ENCODE results near the gene CDH12. TPM values are rescaled to one million over a fixed set of nuclear protein-coding genes. Genes with fewer than 3 reads are reported as not detected.
"Not testable (repeated sequence)": the region's sequence is repeated elsewhere in the genome, so short reads cannot be mapped to it uniquely, and the experiment has no call there.

CDH12 gene
- total RNA-seq (3.5 TPM), polyA plus RNA-seq (0.05 TPM)

DNA sequence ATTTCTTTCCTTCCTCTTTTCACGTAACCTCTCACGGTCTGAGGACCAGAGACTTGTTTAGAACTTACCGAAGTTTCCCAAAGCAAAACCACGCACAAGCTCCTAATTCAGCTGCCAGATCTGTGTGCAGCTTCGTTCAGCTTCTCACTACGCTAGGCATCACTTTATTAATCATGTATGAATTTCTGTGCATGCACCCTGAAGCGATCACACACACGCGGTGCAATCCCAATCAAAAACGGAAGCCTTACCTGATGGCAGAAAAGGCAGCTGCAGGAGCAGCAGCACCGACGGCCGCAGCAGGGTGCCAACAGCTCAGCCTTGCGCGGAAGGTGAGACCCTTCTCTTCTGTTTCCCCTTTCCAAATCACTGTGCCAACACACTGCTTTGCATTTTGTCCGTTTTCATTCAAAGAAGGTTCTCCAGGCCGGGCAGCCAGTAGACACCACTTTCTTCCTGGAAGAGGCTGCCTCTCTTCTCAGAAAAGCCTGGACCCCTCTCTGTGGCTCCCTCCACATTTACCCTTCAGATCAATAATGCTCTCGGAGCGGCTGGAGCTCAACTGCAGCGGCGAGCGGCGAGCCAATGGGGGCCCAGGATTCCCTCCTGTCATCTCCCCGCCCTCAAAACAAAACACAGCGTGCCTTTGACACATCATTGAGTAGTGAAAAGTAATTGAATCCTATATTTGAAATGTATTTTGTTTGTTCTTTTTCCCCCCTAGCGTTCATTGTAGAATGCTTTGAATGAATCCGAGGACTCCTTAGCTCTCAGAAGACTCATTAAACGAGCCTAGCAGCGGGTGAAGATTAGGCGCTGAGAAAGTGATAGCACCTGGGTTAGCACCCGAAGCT lies at the start of gene CDH12:
Gene CDH12, minus strand, starts transcription at position 538 of the 854 bp plus-strand sequence.
- DNase-seq (ENCODE audit: extremely low spot score): no peak
- Histone ChIP-seq H3K4me3 (ENCODE audit: low read depth, low read length) (peak within 1 kb of the TSS; percentile 36), H3K4me1 (ENCODE audit: insufficient read depth) (no peaks in the 10 kb centered on the region), H3K36me3 (ENCODE audit: insufficient read depth) (no peaks in the 10 kb centered on the region), H3K27ac (ENCODE audit: low read depth) (no peak within 1 kb of the TSS)
- whole genome bisulfite sequencing: 4% methylated on average over 31 of the region's 31 CpGs

DNA sequence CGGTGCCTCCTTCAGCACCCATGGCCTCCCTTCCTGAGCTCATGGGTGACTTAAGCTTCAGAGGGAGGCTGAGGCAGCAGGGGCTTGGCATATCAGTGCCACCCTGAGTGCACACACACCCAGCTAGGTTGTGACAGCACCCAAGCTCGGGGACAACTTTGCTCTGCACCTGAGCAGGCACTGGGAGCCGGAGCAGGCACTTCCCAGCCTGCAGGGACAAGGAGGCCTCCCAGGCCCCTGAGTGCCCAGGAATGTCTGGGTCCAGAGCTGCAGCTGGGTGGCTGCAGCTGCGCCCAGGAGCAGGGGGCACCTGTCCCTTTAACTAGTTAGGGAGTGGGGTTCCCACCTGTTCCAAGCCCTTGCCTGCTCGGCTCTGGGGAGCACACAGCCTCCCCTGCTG lies 48.7 kb upstream of the CDH12 start:
- no peak for DNase-seq (ENCODE audit: extremely low spot score)
- no peak overlapping the region for H3K4me3 ChIP-seq (ENCODE audit: low read depth, low read length)
- H3K4me1 ChIP-seq (ENCODE audit: insufficient read depth): no peaks in the 10 kb centered on the region
- WGBS: 88% methylated on average over 5 of the region's 5 CpGs
- H3K27ac ChIP-seq (ENCODE audit: low read depth): no peak overlapping the region
- H3K36me3 ChIP-seq (ENCODE audit: insufficient read depth): no peaks in the 10 kb centered on the region

DNA sequence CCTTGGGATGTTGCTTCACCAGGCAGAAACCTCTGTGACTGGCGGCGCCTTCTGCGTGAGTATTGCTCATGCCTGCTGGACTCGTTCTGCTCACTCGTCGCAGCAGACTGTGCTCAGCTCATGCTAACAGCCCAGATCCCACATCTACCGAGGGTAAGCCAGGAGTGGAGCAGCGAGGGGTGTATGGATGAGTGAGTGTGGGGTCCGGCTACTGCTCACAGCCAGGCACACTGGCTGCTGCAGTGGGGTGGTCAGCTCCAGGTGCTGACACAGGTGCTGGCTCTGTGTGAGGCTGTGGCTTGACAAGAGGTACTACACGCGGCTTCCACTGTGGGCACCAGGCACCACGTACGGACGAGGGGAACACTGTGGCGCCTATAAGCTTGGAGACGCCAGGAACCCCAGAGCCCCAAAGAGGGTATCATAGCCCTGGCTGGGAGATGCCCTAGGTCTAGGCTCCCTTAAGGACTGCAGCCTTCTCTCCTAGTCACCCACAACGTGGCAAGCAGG lies 47.7 kb upstream of the CDH12 start:
- Histone ChIP-seq H3K4me1 (ENCODE audit: insufficient read depth) (no peaks in the 10 kb centered on the region), H3K27ac (ENCODE audit: low read depth) (no peak overlapping the region), H3K4me3 (ENCODE audit: low read depth, low read length) (no peak overlapping the region), H3K36me3 (ENCODE audit: insufficient read depth) (no peaks in the 10 kb centered on the region)
- DNase-seq (ENCODE audit: extremely low spot score): no peak
- WGBS: 95% methylated on average over 17 of the region's 17 CpGs

DNA sequence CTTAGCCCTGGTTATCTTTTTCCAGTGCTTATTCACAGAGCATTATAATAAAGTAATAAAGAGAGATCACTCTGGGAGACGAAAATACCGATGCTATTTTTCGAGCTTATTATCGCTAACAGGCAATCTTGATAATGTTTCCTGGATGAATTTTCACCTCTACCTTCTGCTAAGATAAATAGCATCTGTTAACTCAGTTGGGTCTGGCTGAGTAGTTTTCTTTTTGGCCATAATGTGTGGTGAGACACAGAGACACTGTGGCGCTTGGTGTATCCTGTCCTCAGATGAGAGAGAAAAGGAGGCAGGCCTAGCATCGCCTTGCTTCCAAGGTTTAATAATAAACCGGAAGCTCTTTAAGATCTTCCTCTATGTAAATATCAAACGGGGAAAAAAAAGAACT lies 46.2 kb upstream of the CDH12 start:
- Histone ChIP-seq H3K36me3 (ENCODE audit: insufficient read depth) (no peaks in the 10 kb centered on the region), H3K4me1 (ENCODE audit: insufficient read depth) (no peaks in the 10 kb centered on the region), H3K4me3 (ENCODE audit: low read depth, low read length) (no peak overlapping the region), H3K27ac (ENCODE audit: low read depth) (no peak overlapping the region)
- 91% methylated on average over 8 of the region's 8 CpGs for WGBS
- no peak for DNase-seq (ENCODE audit: extremely low spot score)

DNA sequence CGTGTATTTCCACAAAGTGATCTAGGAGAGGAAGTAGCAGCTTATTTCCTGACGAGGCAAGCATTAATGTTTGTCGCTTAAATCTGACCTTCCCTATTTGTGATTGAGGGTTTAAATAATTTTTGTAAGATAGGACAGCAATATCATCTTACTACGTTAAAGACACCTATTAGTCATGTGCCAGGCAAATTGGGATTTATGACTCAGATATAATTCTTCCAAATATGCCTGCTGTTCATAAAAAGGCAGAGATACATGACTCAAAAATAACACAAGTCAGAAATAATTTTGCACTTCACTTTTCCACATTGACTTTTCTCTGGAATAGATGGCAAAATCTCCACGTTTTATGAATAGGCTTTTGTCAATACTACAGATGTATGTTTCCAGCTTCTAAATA lies 43.0 kb upstream of the CDH12 start:
- Histone ChIP-seq H3K4me3 (ENCODE audit: low read depth, low read length) (no peak overlapping the region), H3K27ac (ENCODE audit: low read depth) (no peak overlapping the region), H3K4me1 (ENCODE audit: insufficient read depth) (no peaks in the 10 kb centered on the region), H3K36me3 (ENCODE audit: insufficient read depth) (no peaks in the 10 kb centered on the region)
- 70% methylated on average over 5 of the region's 5 CpGs for WGBS
- DNase-seq (ENCODE audit: extremely low spot score): no peak

DNA sequence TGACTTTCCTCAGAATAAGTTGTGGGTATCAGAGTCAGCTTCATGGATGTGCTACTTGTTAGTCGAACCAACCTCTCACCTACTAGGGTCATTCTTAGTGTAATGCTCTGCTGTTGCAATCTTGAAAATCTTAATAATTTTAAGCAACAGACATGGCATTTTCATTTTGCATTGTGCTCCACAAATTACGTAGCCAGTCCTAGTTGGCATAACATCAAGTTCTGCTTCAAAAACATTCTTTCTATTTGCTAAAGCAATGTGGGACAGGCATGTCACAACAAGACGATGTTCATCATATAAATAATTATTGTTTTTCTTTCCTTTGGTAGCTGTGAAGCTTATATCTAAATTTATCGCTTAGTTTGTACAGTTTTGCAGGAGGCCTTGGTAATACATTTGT lies 39.3 kb upstream of the CDH12 start:
- WGBS: 80% methylated on average over 4 of the region's 4 CpGs
- no peak overlapping the region for H3K27ac ChIP-seq (ENCODE audit: low read depth)
- DNase-seq (ENCODE audit: extremely low spot score): no peak
- no peaks in the 10 kb centered on the region for H3K36me3 ChIP-seq (ENCODE audit: insufficient read depth)
- no peak overlapping the region for H3K4me3 ChIP-seq (ENCODE audit: low read depth, low read length)
- H3K4me1 ChIP-seq (ENCODE audit: insufficient read depth): no peaks in the 10 kb centered on the region

DNA sequence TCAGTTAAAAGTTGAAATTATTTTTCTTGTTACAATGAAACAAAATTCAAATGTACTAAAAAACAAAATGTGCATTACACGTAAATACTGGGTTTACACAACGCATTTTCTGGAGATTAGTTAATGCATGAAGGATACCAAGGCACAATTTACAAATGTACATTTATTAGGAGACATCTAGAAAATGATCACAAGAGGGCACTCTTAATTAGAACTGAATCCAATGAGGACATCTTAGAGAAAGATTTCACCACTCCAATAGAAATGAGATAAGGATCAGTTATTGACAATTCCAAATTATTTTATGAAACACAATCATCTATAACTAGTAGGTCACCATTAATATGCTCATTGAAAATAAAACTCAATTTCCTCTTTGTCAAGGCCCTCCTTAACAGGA lies 36.6 kb upstream of the CDH12 start:
- Histone ChIP-seq H3K36me3 (ENCODE audit: insufficient read depth) (no peaks in the 10 kb centered on the region), H3K27ac (ENCODE audit: low read depth) (no peak overlapping the region), H3K4me1 (ENCODE audit: insufficient read depth) (no peaks in the 10 kb centered on the region), H3K4me3 (ENCODE audit: low read depth, low read length) (no peak overlapping the region)
- 58% methylated on average over 2 of the region's 2 CpGs for WGBS
- DNase-seq (ENCODE audit: extremely low spot score): no peak

DNA sequence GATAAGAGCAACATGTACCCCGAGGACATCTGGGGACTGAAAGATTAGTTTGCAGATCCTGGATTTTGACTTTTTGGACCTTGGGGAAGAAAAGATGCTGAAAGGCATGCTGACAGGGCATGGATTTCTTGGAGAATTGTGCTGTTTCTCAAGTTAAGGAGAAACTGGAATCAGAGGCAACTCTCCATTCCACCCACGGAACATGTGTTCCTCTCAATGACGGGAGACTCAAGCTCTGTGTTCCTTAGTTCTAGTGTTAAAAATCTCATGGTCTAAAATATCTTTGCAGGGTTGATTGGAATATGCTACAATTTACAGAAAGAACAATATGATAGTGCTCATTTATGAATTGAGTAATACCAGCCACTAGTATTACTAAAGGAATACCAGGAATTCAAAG lies 34.4 kb upstream of the CDH12 start:
- no peak for DNase-seq (ENCODE audit: extremely low spot score)
- H3K4me3 ChIP-seq (ENCODE audit: low read depth, low read length): no peak overlapping the region
- 77% methylated on average over 3 of the region's 3 CpGs for WGBS

DNA sequence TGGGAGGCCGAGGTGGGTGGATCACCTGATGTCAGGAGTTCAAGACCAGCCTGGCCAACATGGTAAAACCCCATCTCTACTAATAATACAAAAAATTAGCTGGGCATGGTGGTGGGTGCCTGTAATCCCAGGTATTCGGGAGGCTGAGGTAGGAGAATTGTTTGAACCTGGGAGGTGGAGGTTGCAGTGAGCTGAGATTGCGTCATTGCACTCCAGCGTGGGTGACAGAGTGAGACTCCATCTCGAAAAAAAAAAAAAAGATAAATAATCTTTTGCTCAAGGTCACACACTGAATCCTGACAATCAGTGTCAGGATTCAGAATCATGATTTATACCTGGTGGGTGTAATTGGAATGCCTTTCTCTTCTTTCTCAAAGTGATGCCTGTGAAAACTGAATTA lies 5.8 kb upstream of the CDH12 start:
- H3K36me3 ChIP-seq (ENCODE audit: insufficient read depth); DNase-seq (ENCODE audit: extremely low spot score); H3K4me1 ChIP-seq (ENCODE audit: insufficient read depth); H3K27ac ChIP-seq (ENCODE audit: low read depth); H3K4me3 ChIP-seq (ENCODE audit: low read depth, low read length): not testable (repeated sequence)
- 90% methylated on average over 5 of the region's 5 CpGs for WGBS

More for the DNA sequence above, 34.4 kb upstream of the CDH12 start:
- Histone ChIP-seq H3K27ac (ENCODE audit: low read depth) (no peak overlapping the region), H3K36me3 (ENCODE audit: insufficient read depth) (no peaks in the 10 kb centered on the region), H3K4me1 (ENCODE audit: insufficient read depth) (no peaks in the 10 kb centered on the region)

DNA sequence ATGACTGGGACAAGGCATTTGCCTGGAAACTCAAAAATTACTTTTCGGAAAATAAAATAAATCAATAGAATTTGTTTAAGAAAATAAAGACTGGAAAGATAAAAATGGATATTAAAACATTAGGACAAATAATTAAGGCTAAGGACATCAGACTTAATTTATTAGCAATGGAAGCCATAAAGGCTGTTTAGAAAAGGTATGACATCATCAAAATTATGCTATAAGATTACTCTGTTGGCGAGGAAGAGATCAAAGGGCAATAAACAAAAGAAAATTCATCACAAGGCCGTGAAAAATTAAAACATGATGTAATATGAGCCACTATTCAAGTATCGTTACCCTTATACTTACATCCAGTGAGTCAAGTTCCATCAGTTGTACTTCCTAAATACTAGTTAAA lies 2.7 kb upstream of the CDH12 start:
- H3K4me1 ChIP-seq (ENCODE audit: insufficient read depth): no peaks in the 10 kb centered on the region
- H3K36me3 ChIP-seq (ENCODE audit: insufficient read depth): no peaks in the 10 kb centered on the region
- no peak overlapping the region for H3K4me3 ChIP-seq (ENCODE audit: low read depth, low read length)
- 85% methylated on average over 4 of the region's 4 CpGs for WGBS
- H3K27ac ChIP-seq (ENCODE audit: low read depth): no peak overlapping the region
- DNase-seq (ENCODE audit: extremely low spot score): no peak

DNA sequence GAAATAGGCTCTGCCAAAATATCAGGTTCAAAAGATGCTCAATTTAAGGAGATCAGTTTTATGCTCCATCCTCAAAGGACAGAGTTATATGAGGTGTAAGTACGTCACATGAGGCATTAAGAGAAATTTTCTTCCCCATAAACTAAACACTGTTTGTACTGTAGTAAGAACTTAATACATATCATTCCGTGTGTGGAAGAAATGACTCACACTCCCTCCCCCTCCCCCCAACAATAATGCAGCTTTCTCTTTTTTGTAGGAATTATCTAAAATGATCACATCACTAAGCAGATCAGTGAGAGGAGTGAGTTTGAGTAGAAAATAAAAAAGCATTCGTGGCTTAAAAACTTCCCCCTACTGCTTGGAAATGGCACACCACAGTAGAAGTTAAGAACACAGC lies 2.2 kb downstream of the CDH12 start:
- Histone ChIP-seq H3K4me1 (ENCODE audit: insufficient read depth) (no peaks in the 10 kb centered on the region), H3K27ac (ENCODE audit: low read depth) (no peak overlapping the region), H3K36me3 (ENCODE audit: insufficient read depth) (no peaks in the 10 kb centered on the region), H3K4me3 (ENCODE audit: low read depth, low read length) (no peak overlapping the region)
- 40% methylated on average over 3 of the region's 3 CpGs for WGBS
- DNase-seq (ENCODE audit: extremely low spot score): no peak

DNA sequence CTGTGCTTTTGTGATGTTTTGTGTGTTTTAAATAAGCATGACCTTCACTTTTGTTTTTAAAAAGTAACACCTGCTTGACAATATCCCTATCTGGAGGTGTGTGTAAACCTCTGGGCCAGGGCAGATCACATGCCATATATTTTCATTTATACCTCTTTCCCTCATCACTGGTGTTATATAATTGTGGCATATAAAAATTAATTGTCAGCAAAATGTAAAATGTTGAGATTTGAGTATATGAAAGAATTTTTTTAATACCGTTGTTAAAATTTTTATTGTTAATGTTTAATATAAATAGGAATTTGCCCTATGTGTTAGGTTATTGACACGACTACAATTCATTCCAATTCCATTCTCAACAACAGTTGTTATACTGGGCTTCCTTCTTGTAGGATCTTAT lies 6.5 kb downstream of the CDH12 start:
- no peaks in the 10 kb centered on the region for H3K4me1 ChIP-seq (ENCODE audit: insufficient read depth)

DNA sequence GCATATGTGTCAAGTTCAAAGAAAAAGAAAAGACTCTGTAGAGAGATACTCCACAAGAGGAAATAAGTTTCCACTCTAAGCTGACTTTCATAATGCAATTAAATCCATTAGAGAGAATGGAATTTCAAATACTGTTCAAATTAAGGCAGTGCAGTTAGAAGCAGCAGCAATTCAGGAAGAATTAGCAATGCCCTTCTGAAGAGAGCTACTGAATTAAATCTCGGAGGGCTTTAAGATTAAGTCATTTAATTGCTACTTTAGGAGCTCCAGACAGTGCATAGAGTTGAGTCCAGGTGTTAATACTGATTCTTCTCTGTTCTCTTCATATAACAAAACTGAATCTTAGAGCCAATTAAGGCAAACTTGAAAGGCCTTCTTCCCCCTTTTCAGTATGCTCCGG lies 8.5 kb downstream of the CDH12 start:
- 83% methylated on average over 2 of the region's 2 CpGs for WGBS
- H3K4me1 ChIP-seq (ENCODE audit: insufficient read depth): no peaks in the 10 kb centered on the region
- H3K36me3 ChIP-seq (ENCODE audit: insufficient read depth): no peaks in the 10 kb centered on the region
- no peak for DNase-seq (ENCODE audit: extremely low spot score)
- no peak overlapping the region for H3K4me3 ChIP-seq (ENCODE audit: low read depth, low read length)
- no peak overlapping the region for H3K27ac ChIP-seq (ENCODE audit: low read depth)

More for the DNA sequence above, 6.5 kb downstream of the CDH12 start:
- Histone ChIP-seq H3K4me3 (ENCODE audit: low read depth, low read length) (no peak overlapping the region), H3K36me3 (ENCODE audit: insufficient read depth) (no peaks in the 10 kb centered on the region), H3K27ac (ENCODE audit: low read depth) (no peak overlapping the region)
- no peak for DNase-seq (ENCODE audit: extremely low spot score)
- WGBS: 80% methylated on average over 2 of the region's 2 CpGs

DNA sequence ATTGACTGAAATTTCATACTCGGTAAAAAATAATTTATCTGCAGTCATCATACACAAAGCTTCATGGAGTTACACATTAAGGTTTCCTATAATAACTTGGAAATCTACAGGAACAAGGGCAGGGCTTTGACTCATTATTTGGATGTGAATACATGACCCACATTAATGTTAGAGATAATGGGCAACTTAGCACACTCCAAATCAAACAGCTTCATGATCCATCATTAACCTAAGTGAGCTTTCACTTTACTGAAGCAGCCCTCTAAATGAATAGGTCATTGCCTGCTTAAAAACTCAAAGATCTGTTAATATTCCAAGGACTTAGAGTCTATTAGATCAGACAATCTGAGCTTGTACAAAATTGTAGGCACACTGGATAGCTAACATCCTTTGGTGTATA lies 9.0 kb downstream of the CDH12 start:
- WGBS: 77% methylated on average over 1 of the region's 1 CpG
- DNase-seq (ENCODE audit: extremely low spot score): no peak

More for the DNA sequence above, 9.0 kb downstream of the CDH12 start:
- no peak overlapping the region for H3K27ac ChIP-seq (ENCODE audit: low read depth)
- H3K4me1 ChIP-seq (ENCODE audit: insufficient read depth): no peaks in the 10 kb centered on the region
- H3K4me3 ChIP-seq (ENCODE audit: low read depth, low read length): no peak overlapping the region
- H3K36me3 ChIP-seq (ENCODE audit: insufficient read depth): no peaks in the 10 kb centered on the region
